Measurements from ENCODE around the gene LRRC19.

Gene LRRC19

GRCh38 chr9:27003426-27004077 lies 1.9 kb downstream of the LRRC19 start:
- no peak for DNase-seq (ENCODE audit: low read depth)
- no peak overlapping the region for H3K4me3 ChIP-seq (ENCODE audit: low read depth, low read length)
- TF ChIP-seq CTCF (IDR thresholded peaks at IDR 0.05; ENCODE audit: control insufficient read depth, extremely low read depth, insufficient read depth): no peak

- TF ChIP-seq CTCF (IDR thresholded peaks at IDR 0.05; ENCODE audit: control insufficient read depth, extremely low read depth, insufficient read depth): no peak
- H3K4me3 ChIP-seq (ENCODE audit: low read depth, low read length): no peak overlapping the region
- DNase-seq (ENCODE audit: low read depth): no peak
These were observed 9.7 kb downstream of the LRRC19 start for GRCh38 chr9:26995810-26996209.

GRCh38 chr9:26983340-26983739 lies 22.1 kb downstream of the LRRC19 start:
- no peak for TF ChIP-seq CTCF (IDR thresholded peaks at IDR 0.05; ENCODE audit: control insufficient read depth, extremely low read depth, insufficient read depth)
- DNase-seq (ENCODE audit: low read depth): no peak
- H3K4me3 ChIP-seq (ENCODE audit: low read depth, low read length): no peak overlapping the region

- peak; percentile 41 for TF ChIP-seq CTCF (IDR thresholded peaks at IDR 0.05; ENCODE audit: control insufficient read depth, extremely low read depth, insufficient read depth)
- DNase-seq (ENCODE audit: low read depth): no peak
- no peak overlapping the region for H3K4me3 ChIP-seq (ENCODE audit: low read depth, low read length)
These were observed 29.5 kb downstream of the LRRC19 start for GRCh38 chr9:26975728-26976707.

GRCh38 chr9:26974927-26975326 lies 30.5 kb downstream of the LRRC19 start:
- no peak for DNase-seq (ENCODE audit: low read depth)
- TF ChIP-seq CTCF (IDR thresholded peaks at IDR 0.05; ENCODE audit: control insufficient read depth, extremely low read depth, insufficient read depth): no peak

GRCh38 chr9:26973989-26974388 lies 31.5 kb downstream of the LRRC19 start:
- H3K4me3 ChIP-seq (ENCODE audit: low read depth, low read length): no peak overlapping the region
- TF ChIP-seq CTCF (IDR thresholded peaks at IDR 0.05; ENCODE audit: control insufficient read depth, extremely low read depth, insufficient read depth): no peak
- DNase-seq (ENCODE audit: low read depth): no peak

More at GRCh38 chr9:26974927-26975326, 30.5 kb downstream of the LRRC19 start:
- H3K4me3 ChIP-seq (ENCODE audit: low read depth, low read length): no peak overlapping the region
